VCaP (cell line): ENCODE measurements around the gene TNFAIP6.

Source experiments
- H3K27ac ChIP-seq: fragments of 450-650 bp; 2 replicates; pipeline ENCODE4 v1.5.1; 2017
- TF ChIP-seq, protein P1 (sequence below): fragments of 450-650 bp; conservative IDR thresholded peaks from 2 replicates; pipeline ENCODE4 v1.5.1; 2017; ENCODE audit warnings: mild to moderate bottlenecking, moderate library complexity

Gene TNFAIP6

DNA sequence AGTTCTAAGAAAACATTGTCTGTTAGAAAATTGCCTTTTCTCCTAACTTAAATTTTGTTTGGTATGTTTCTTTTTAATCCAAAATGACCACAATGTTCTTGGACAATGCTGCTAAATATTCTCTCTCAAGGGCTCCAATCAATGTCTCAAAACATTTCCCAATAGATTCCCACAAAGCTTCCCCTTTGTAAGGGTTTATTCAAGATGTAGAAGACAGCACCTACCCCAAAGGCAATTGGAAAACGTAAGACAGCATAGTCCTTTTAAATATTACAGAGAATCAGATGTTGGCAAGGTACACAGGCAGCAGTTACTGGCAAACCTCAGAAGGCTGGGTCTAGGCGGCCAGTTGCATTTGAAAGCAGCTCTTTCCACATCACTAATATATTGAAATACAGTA, 34.0 kb downstream of the TNFAIP6 start:
- TF ChIP-seq, protein P1, sequence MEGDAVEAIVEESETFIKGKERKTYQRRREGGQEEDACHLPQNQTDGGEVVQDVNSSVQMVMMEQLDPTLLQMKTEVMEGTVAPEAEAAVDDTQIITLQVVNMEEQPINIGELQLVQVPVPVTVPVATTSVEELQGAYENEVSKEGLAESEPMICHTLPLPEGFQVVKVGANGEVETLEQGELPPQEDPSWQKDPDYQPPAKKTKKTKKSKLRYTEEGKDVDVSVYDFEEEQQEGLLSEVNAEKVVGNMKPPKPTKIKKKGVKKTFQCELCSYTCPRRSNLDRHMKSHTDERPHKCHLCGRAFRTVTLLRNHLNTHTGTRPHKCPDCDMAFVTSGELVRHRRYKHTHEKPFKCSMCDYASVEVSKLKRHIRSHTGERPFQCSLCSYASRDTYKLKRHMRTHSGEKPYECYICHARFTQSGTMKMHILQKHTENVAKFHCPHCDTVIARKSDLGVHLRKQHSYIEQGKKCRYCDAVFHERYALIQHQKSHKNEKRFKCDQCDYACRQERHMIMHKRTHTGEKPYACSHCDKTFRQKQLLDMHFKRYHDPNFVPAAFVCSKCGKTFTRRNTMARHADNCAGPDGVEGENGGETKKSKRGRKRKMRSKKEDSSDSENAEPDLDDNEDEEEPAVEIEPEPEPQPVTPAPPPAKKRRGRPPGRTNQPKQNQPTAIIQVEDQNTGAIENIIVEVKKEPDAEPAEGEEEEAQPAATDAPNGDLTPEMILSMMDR: no peak
- peak overlapping the region; percentile 30; the same call in 1 of the 2 replicates for H3K27ac ChIP-seq

DNA sequence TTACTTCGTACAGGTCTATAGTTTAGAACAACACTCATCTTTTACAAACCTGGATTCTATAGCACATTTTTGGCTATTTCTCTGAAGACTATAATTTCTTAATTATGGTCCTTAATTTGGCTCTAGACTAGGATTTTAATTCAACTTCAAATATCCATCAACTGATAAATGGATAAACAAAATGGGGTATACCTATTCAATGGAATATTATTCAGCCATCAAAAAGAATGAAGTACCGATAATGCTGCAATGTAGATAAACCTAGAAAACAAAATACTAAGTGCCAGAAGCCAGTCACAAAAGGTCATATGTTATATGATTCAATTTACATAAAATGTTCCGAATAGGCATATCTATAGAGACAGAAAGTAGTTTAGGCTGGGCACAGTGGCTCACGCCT, 37.1 kb downstream of the TNFAIP6 start:
- no peak overlapping the region for H3K27ac ChIP-seq
- TF ChIP-seq, protein P1: no peak

DNA sequence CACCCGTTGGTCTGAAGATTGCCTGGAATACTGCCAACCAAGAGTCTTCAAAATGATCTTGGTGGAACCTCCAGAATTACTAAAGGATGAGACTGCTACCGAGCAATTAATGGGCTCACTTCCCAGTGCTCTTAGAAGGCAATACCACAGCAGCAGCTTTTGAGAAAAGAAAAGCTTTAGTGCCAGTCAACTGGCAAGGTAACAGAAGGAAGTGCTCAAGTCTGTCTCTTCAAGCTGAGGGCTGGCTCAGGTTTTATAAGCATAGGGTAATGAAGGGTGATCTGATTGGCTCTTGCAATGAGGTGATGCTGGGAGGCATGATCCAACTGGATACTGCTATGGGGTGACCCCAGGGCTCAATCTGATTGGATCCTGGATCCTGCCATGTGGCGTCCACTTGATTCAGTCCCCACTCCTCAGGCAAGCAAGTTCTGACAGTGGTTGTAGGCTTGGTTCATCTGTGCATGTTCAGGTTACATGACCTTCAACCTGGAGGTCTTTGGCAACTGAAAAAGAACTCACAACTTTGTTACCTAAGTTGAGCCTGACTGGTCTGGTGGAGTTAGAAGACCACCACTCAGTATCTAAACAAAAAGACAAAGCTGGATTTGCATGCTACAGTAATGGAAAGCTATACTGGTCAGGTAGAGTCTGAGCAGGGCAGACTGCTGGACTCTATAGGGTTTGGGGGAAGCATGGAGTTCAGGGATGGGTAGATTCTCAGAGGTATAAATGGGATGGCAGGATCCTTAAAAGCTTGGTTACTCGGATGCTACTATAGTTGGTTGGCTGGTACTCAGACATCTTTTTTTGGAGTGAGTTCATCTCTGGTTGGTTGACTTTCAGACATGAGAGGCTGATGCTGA, 38.4 kb downstream of the TNFAIP6 start:
- TF ChIP-seq, protein P1: no peak
- no peak overlapping the region for H3K27ac ChIP-seq

DNA sequence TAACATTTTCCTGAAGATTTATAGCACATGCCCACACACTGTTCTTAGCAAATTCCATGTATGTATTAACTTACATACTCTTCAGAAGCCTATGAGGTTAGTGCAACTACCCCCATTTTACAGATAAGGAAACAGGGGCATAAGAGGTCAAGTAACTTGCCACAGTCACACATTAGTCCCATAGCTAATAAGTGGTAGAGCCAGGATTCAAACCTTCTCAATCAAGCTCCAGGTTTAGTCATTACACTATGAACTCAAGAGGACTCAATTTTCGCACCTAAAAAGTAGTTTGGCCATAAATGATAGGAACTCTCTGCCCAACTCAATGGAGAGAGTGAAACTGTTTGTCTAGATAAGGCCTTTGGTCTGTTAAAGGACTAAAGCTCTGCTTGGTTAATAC, 42.6 kb downstream of the TNFAIP6 start:
- TF ChIP-seq, protein P1: no peak
- H3K27ac ChIP-seq: no peak overlapping the region

DNA sequence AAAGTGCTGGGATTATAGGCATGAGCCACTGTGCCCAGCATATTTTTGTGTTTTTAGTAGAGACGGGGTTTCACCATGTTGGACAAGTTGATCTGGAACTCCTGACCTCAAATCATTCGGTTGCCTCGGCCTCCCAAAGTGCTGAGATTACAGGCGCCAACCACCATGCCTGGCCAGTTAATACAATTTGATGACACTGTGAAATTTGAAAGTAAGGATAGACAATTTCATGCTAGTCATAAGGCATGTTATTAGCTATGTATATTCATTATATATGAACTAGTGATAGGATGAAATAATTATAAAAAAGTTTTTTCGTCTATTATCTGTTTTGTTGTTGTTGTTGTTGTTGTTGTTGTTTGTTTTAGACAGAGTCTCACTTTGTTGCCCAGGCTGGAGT, 43.8 kb downstream of the TNFAIP6 start:
- no peak overlapping the region for H3K27ac ChIP-seq
- TF ChIP-seq, protein P1: no peak

DNA sequence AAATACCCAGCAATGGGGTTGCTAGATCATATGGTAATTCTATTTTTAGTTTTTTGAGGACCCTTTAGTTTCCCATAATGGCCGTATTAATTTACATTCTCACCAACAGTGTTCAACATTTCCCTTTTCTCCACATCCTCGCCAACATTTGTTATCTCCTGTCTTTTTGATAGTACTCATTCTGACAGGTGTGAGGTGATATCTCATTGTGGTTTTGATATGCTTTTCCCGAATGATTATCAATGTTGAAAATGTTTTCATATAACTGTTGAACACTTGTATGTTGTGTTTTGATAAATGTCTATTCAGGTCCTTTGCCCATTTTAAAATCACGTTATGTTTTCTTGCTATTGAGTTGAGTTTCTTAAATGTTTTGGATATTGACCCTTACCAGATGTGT, 46.5 kb downstream of the TNFAIP6 start:
- TF ChIP-seq, protein P1: no peak
- no peak overlapping the region for H3K27ac ChIP-seq

DNA sequence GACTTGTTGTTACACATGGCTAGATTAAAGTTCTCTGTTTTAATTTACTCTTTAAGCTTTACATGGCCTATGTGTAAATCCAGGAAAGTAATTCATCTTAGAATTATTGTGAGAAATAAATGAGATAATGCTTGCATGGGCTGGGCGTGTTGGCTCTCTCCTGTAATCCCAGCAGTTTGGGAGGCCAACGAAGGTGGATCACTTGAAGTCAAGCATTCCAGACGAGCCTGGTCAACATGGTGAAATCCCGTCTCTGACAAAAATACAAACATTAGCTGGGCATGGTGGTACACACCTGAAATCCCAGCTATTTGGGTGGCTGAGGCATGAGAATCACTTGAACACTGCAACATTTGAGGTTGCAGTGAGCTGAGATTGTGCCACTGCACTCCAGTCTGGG, 48.0 kb downstream of the TNFAIP6 start:
- H3K27ac ChIP-seq: no peak overlapping the region
- TF ChIP-seq, protein P1: no peak
